ENCODE results near the gene MRPL55.

The MRPL55 gene

DNA sequence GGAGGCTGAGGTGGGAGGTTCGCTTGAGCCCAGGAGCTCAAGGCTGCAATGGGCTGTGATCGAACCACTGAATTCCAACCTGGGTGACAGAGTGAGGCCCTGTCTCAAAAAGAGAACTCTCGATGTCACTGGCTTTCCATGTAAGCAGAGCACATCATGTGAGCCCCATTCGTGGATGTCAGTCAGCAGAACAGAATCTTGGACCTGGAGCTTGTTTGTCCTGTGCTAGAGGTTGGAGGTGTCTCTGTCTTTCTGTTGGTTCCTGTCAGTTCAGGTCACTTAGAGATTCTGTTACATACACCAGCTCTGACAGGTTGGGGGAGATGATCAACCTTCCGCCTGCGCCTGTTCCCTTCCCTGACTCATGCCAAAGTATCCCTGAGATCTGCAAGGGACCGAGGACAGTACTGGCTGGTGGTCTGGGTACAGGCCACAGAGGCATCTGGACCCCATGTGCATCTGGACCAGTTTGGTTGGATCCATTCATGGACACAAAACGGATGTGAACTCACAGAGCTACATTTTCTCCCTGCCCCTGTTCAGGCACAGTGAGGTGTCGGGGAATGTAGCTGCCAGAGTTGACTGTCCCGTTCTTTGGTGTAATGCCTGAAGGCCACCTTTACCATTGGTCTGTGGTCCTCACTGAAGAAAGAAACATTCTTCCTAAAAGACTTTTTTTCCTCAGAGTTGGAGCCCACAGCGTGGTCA, 16.6 kb downstream of the MRPL55 start:
- TF ChIP-seq CEBPB (IDR thresholded peaks at IDR 0.05): no peak
- TF ChIP-seq ZBTB7A (IDR thresholded peaks at IDR 0.05; ENCODE audit: low read depth): no peak
- TF ChIP-seq TAF1 (IDR thresholded peaks at IDR 0.05; ENCODE audit: low read depth): no peak
- TF ChIP-seq EP300 (IDR thresholded peaks at IDR 0.05; ENCODE audit: borderline replicate concordance): no peak
- TF ChIP-seq, protein P1, sequence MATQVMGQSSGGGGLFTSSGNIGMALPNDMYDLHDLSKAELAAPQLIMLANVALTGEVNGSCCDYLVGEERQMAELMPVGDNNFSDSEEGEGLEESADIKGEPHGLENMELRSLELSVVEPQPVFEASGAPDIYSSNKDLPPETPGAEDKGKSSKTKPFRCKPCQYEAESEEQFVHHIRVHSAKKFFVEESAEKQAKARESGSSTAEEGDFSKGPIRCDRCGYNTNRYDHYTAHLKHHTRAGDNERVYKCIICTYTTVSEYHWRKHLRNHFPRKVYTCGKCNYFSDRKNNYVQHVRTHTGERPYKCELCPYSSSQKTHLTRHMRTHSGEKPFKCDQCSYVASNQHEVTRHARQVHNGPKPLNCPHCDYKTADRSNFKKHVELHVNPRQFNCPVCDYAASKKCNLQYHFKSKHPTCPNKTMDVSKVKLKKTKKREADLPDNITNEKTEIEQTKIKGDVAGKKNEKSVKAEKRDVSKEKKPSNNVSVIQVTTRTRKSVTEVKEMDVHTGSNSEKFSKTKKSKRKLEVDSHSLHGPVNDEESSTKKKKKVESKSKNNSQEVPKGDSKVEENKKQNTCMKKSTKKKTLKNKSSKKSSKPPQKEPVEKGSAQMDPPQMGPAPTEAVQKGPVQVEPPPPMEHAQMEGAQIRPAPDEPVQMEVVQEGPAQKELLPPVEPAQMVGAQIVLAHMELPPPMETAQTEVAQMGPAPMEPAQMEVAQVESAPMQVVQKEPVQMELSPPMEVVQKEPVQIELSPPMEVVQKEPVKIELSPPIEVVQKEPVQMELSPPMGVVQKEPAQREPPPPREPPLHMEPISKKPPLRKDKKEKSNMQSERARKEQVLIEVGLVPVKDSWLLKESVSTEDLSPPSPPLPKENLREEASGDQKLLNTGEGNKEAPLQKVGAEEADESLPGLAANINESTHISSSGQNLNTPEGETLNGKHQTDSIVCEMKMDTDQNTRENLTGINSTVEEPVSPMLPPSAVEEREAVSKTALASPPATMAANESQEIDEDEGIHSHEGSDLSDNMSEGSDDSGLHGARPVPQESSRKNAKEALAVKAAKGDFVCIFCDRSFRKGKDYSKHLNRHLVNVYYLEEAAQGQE (IDR thresholded peaks at IDR 0.05; ENCODE audit: low read depth): no peak
- TF ChIP-seq EGR1 (IDR thresholded peaks at IDR 0.05): no peak
- no peak for TF ChIP-seq TCF12 (IDR thresholded peaks at IDR 0.05; ENCODE audit: low read depth)
- no peak for TF ChIP-seq RAD21 (IDR thresholded peaks at IDR 0.05; ENCODE audit: low read depth)
- TF ChIP-seq, protein P2, sequence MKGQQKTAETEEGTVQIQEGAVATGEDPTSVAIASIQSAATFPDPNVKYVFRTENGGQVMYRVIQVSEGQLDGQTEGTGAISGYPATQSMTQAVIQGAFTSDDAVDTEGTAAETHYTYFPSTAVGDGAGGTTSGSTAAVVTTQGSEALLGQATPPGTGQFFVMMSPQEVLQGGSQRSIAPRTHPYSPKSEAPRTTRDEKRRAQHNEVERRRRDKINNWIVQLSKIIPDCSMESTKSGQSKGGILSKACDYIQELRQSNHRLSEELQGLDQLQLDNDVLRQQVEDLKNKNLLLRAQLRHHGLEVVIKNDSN (IDR thresholded peaks at IDR 0.05): no peak
- TF ChIP-seq FOXM1 (IDR thresholded peaks at IDR 0.05; ENCODE audit: borderline replicate concordance, low read depth): no peak
- TF ChIP-seq YY1 (IDR thresholded peaks at IDR 0.05; ENCODE audit: low read depth): no peak
- no peak for TF ChIP-seq TEAD4 (IDR thresholded peaks at IDR 0.05)
- TF ChIP-seq, protein P3, sequence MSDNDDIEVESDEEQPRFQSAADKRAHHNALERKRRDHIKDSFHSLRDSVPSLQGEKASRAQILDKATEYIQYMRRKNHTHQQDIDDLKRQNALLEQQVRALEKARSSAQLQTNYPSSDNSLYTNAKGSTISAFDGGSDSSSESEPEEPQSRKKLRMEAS (IDR thresholded peaks at IDR 0.05): no peak
- no peak for TF ChIP-seq NFIC (IDR thresholded peaks at IDR 0.05)
- TF ChIP-seq CREB1 (IDR thresholded peaks at IDR 0.05; ENCODE audit: low read depth): no peak

DNA sequence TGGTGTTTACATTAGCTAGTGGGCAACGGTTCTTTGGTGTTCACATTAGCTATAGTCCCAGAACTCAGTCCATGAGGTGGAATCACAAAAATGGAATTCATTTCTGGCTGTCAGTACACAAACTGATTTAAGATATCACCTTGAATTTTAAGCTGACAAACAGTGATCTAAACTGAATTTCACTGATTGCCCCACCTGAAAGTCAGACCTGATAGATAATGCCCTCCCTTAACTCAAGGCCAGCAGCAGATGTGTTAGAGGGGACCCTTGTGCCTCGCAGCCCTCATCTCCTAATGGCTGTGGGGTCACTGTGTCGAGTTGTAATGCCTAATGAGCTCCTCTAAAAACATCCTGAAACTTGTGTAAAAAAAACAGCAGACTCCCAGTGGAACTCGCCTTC, 18.0 kb downstream of the MRPL55 start:
- TF ChIP-seq EP300 (IDR thresholded peaks at IDR 0.05; ENCODE audit: borderline replicate concordance) (no peak), RAD21 (IDR thresholded peaks at IDR 0.05; ENCODE audit: low read depth) (no peak), CREB1 (IDR thresholded peaks at IDR 0.05; ENCODE audit: low read depth) (no peak), TAF1 (IDR thresholded peaks at IDR 0.05; ENCODE audit: low read depth) (no peak), NFIC (IDR thresholded peaks at IDR 0.05) (no peak), FOXM1 (IDR thresholded peaks at IDR 0.05; ENCODE audit: borderline replicate concordance, low read depth) (no peak), CEBPB (IDR thresholded peaks at IDR 0.05) (no peak), TEAD4 (IDR thresholded peaks at IDR 0.05) (no peak), EGR1 (IDR thresholded peaks at IDR 0.05) (no peak), ZBTB7A (IDR thresholded peaks at IDR 0.05; ENCODE audit: low read depth) (no peak), YY1 (IDR thresholded peaks at IDR 0.05; ENCODE audit: low read depth) (no peak), TCF12 (IDR thresholded peaks at IDR 0.05; ENCODE audit: low read depth) (no peak)
- TF ChIP-seq, protein P2 (IDR thresholded peaks at IDR 0.05): no peak
- TF ChIP-seq, protein P1 (IDR thresholded peaks at IDR 0.05; ENCODE audit: low read depth): no peak
- TF ChIP-seq, protein P3 (IDR thresholded peaks at IDR 0.05): no peak

DNA sequence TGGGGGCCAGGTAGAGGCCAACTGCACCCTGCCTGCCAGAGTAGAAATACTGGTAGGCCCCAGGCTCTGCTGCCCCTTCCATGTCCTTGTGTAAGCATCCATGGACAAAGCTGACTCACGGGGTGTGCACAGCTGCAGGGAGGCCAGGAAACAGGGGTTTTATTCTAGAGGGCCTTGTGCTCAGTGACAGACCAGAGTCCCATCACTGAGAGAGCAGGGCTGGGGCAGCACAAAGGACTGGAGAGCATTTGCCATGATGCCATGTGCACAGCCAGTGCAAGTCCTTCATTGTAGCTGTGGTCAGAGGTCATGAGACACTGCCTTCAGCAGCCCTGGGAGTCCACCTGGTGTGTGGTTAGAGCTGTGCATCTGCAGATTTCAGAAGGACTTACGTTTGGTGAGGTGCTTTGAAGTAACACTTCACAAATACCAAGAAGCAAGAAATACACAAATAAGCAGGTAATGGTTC, 18.5 kb downstream of the MRPL55 start:
- TF ChIP-seq, protein P3 (IDR thresholded peaks at IDR 0.05): no peak
- no peak for TF ChIP-seq TAF1 (IDR thresholded peaks at IDR 0.05; ENCODE audit: low read depth)
- no peak for TF ChIP-seq ZBTB7A (IDR thresholded peaks at IDR 0.05; ENCODE audit: low read depth)
- no peak for TF ChIP-seq FOXM1 (IDR thresholded peaks at IDR 0.05; ENCODE audit: borderline replicate concordance, low read depth)
- TF ChIP-seq RAD21 (IDR thresholded peaks at IDR 0.05; ENCODE audit: low read depth): no peak
- TF ChIP-seq NFIC (IDR thresholded peaks at IDR 0.05): no peak
- TF ChIP-seq CREB1 (IDR thresholded peaks at IDR 0.05; ENCODE audit: low read depth): no peak
- no peak for TF ChIP-seq TCF12 (IDR thresholded peaks at IDR 0.05; ENCODE audit: low read depth)
- TF ChIP-seq, protein P1 (IDR thresholded peaks at IDR 0.05; ENCODE audit: low read depth): no peak
- TF ChIP-seq EGR1 (IDR thresholded peaks at IDR 0.05): no peak
- no peak for TF ChIP-seq EP300 (IDR thresholded peaks at IDR 0.05; ENCODE audit: borderline replicate concordance)
- TF ChIP-seq TEAD4 (IDR thresholded peaks at IDR 0.05): no peak
- TF ChIP-seq CEBPB (IDR thresholded peaks at IDR 0.05): no peak
- TF ChIP-seq YY1 (IDR thresholded peaks at IDR 0.05; ENCODE audit: low read depth): no peak
- TF ChIP-seq, protein P2 (IDR thresholded peaks at IDR 0.05): no peak
